HEK293 (cell line): ENCODE data around the gene FRY.

Experiments
- BCL11A ChIP-seq: fragments of 450-650 bp; formaldehyde crosslinking; IDR thresholded peaks from 2 replicates; pipeline ENCODE4 v1.5.1; 2016; ENCODE audit warnings: low read depth, missing biosample characterization, missing genetic modification characterization
- GLIS2 ChIP-seq: fragments of 450-650 bp; formaldehyde crosslinking; IDR thresholded peaks from 2 replicates; pipeline ENCODE4 v1.5.1; 2016; ENCODE audit warnings: missing biosample characterization, missing genetic modification characterization
- KLF10 ChIP-seq: fragments of 450-650 bp; IDR thresholded peaks from 2 replicates; pipeline ENCODE4 v1.5.1; 2018; ENCODE audit warnings: missing biosample characterization, mild to moderate bottlenecking, missing genetic modification characterization
- ZBTB8A ChIP-seq: fragments of 450-650 bp; formaldehyde crosslinking; IDR thresholded peaks from 2 replicates; pipeline ENCODE4 v1.5.1; 2016; ENCODE audit warnings: missing biosample characterization, missing genetic modification characterization
- ZNF114 ChIP-seq: fragments of 450-650 bp; formaldehyde crosslinking; IDR thresholded peaks from 2 replicates; pipeline ENCODE4 v1.5.0; 2017; ENCODE audit warnings: missing biosample characterization, missing genetic modification characterization
- ZNF157 ChIP-seq: fragments of 450-650 bp; formaldehyde crosslinking; IDR thresholded peaks from 2 replicates; pipeline ENCODE4 v1.5.1; 2016; ENCODE audit warnings: missing biosample characterization, missing genetic modification characterization
- ZNF2 ChIP-seq: fragments of 450-650 bp; formaldehyde crosslinking; IDR thresholded peaks from 2 replicates; pipeline ENCODE4 v1.5.1; 2016; ENCODE audit warnings: missing biosample characterization, missing genetic modification characterization
- ZNF202 ChIP-seq: fragments of 450-650 bp; formaldehyde crosslinking; IDR thresholded peaks from 2 replicates; pipeline ENCODE4 v1.5.1; 2016; ENCODE audit warnings: missing biosample characterization, missing genetic modification characterization, borderline replicate concordance
- ZNF214 ChIP-seq: fragments of 450-650 bp; formaldehyde crosslinking; IDR thresholded peaks from 2 replicates; pipeline ENCODE4 v1.5.1; 2017; ENCODE audit warnings: missing biosample characterization, mild to moderate bottlenecking, missing genetic modification characterization, borderline replicate concordance
- ZNF274 ChIP-seq, 2 experiments: fragments of 200-500 bp in 1 of 2; fragments of 450-650 bp in 1 of 2; sonication (Bioruptor generic) in 1 of 2; formaldehyde crosslinking in 1 of 2; IDR thresholded peaks; 2 replicates each; pipeline versions ENCODE4 v1.5.1 to v1.6.1; 2014 to 2016; ENCODE audit warnings: borderline replicate concordance in 1 of 2, inconsistent platforms in 1 of 2, low read length in 1 of 2, missing biosample characterization in 1 of 2, missing genetic modification characterization in 1 of 2
- ZNF324 ChIP-seq: fragments of 450-650 bp; formaldehyde crosslinking; IDR thresholded peaks from 2 replicates; pipeline ENCODE4 v1.5.1; 2016; ENCODE audit warnings: missing biosample characterization, missing genetic modification characterization
- ZNF366 ChIP-seq: fragments of 450-650 bp; formaldehyde crosslinking; conservative IDR thresholded peaks from 2 replicates; pipeline ENCODE4 v1.5.1; 2016; ENCODE audit warnings: missing biosample characterization, missing genetic modification characterization
- ZNF404 ChIP-seq: fragments of 450-650 bp; formaldehyde crosslinking; IDR thresholded peaks from 2 replicates; pipeline ENCODE4 v1.5.1; 2017; ENCODE audit warnings: missing biosample characterization, missing genetic modification characterization
- ZNF473 ChIP-seq: fragments of 450-650 bp; formaldehyde crosslinking; IDR thresholded peaks from 2 replicates; pipeline ENCODE4 v1.5.1; 2017; ENCODE audit warnings: missing biosample characterization, missing genetic modification characterization
- ZNF510 ChIP-seq: fragments of 450-650 bp; formaldehyde crosslinking; IDR thresholded peaks from 2 replicates; pipeline ENCODE4 v1.5.1; 2018; ENCODE audit warnings: mild to moderate bottlenecking, missing genetic modification characterization, missing biosample characterization; ENCODE audit not compliant: insufficient replicate concordance
- ZNF514 ChIP-seq: fragments of 450-650 bp; formaldehyde crosslinking; IDR thresholded peaks from 2 replicates; pipeline ENCODE4 v1.5.1; 2016; ENCODE audit warnings: missing biosample characterization, missing genetic modification characterization
- ZNF521 ChIP-seq: fragments of 450-650 bp; formaldehyde crosslinking; IDR thresholded peaks from 2 replicates; pipeline ENCODE4 v1.5.1; 2017; ENCODE audit warnings: missing biosample characterization, mild to moderate bottlenecking, missing genetic modification characterization
- ZNF548 ChIP-seq: fragments of 450-650 bp; formaldehyde crosslinking; IDR thresholded peaks from 2 replicates; pipeline ENCODE4 v1.5.1; 2016; ENCODE audit warnings: missing biosample characterization, missing genetic modification characterization
- ZNF558 ChIP-seq: fragments of 450-650 bp; formaldehyde crosslinking; IDR thresholded peaks from 2 replicates; pipeline ENCODE4 v1.5.1; 2016; ENCODE audit warnings: missing biosample characterization, missing genetic modification characterization
- ZNF600 ChIP-seq: fragments of 450-650 bp; formaldehyde crosslinking; IDR thresholded peaks from 2 replicates; pipeline ENCODE4 v1.5.1; 2016; ENCODE audit warnings: missing biosample characterization, missing genetic modification characterization
- ZNF610 ChIP-seq: fragments of 450-650 bp; formaldehyde crosslinking; IDR thresholded peaks from 2 replicates; pipeline ENCODE4 v1.5.1; 2016; ENCODE audit warnings: missing biosample characterization, missing genetic modification characterization, borderline replicate concordance
- ZNF624 ChIP-seq: fragments of 450-650 bp; formaldehyde crosslinking; IDR thresholded peaks from 2 replicates; pipeline ENCODE4 v1.5.1; 2017; ENCODE audit warnings: missing biosample characterization, missing genetic modification characterization
- ZNF664 ChIP-seq: fragments of 450-650 bp; formaldehyde crosslinking; IDR thresholded peaks from 2 replicates; pipeline ENCODE4 v1.5.1; 2016; ENCODE audit warnings: missing biosample characterization, missing genetic modification characterization
- ZNF76 ChIP-seq: fragments of 450-650 bp; formaldehyde crosslinking; IDR thresholded peaks from 2 replicates; pipeline ENCODE4; 2016; ENCODE audit warnings: low read depth, missing biosample characterization, missing genetic modification characterization, borderline replicate concordance
- ZSCAN23 ChIP-seq: fragments of 450-650 bp; formaldehyde crosslinking; IDR thresholded peaks from 2 replicates; pipeline ENCODE4 v1.5.1; 2016; ENCODE audit warnings: missing biosample characterization, missing genetic modification characterization
- TF ChIP-seq, protein P1 (sequence below): fragments of 450-650 bp; formaldehyde crosslinking; IDR thresholded peaks from 2 replicates; pipeline ENCODE4 v1.5.1; 2016; ENCODE audit warnings: missing biosample characterization, missing genetic modification characterization
- TF ChIP-seq, protein P2 (sequence below): fragments of 450-650 bp; formaldehyde crosslinking; IDR thresholded peaks from 2 replicates; pipeline ENCODE4 v1.5.1; 2017; ENCODE audit warnings: missing biosample characterization, missing genetic modification characterization
- TF ChIP-seq, protein P3 (sequence below): fragments of 450-650 bp; formaldehyde crosslinking; conservative IDR thresholded peaks from 2 replicates; pipeline ENCODE4 v1.5.1; 2016; ENCODE audit warnings: low read depth, missing biosample characterization, missing genetic modification characterization
- TF ChIP-seq, protein P4 (sequence below): fragments of 450-650 bp; formaldehyde crosslinking; IDR thresholded peaks from 2 replicates; pipeline ENCODE4 v1.5.1; 2016; ENCODE audit warnings: missing biosample characterization, missing genetic modification characterization

FRY gene

DNA sequence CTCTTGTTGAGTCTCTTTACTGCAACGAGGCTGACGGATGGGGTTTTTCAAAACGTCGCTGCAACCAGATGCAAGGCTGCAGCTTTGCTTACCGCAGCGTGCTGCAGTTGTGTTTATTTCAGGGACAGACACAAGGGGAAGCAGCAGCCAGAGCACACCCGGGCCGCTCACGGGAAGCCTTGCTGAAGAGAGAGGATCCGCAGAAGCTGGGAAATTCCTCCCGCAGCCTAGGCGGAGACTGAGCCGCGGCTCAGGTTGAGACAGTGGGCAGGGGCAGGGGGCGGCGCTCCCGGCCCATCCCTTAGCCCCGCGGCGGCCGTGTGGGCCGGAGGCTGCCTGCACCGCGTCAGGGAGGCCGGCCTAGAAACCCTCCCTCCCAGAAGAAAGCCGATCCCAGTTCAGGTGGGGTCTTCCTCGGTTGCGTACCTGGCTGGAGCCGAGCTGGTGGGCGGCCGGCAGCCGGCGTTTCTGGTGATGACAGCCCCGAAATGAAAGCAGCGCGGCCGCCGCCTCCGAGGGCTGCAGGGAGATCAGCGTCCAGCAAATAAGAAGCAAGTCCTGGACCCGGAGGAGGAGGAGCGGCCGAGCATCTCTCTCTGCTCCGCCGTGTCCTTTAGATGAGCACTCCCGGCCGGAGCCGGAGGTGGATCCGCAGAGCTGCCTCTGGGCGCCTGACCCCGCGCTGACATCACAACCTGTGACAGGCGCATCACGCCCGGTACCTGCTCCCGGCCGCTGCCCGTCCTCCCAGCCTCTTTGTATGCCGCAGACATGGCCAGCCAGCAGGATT, at the start of gene FRY (continued):
- TF ChIP-seq, protein P1, sequence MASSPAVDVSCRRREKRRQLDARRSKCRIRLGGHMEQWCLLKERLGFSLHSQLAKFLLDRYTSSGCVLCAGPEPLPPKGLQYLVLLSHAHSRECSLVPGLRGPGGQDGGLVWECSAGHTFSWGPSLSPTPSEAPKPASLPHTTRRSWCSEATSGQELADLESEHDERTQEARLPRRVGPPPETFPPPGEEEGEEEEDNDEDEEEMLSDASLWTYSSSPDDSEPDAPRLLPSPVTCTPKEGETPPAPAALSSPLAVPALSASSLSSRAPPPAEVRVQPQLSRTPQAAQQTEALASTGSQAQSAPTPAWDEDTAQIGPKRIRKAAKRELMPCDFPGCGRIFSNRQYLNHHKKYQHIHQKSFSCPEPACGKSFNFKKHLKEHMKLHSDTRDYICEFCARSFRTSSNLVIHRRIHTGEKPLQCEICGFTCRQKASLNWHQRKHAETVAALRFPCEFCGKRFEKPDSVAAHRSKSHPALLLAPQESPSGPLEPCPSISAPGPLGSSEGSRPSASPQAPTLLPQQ (tag by site-specific recombination), result no peak
- no peak for TF ChIP-seq ZNF510 (tag by site-specific recombination)
- peak; percentile 73 for TF ChIP-seq ZBTB8A (tag by site-specific recombination)
- TF ChIP-seq ZSCAN23, result no peak
- TF ChIP-seq ZNF324 (tag by site-specific recombination), result no peak
- TF ChIP-seq, protein P2, sequence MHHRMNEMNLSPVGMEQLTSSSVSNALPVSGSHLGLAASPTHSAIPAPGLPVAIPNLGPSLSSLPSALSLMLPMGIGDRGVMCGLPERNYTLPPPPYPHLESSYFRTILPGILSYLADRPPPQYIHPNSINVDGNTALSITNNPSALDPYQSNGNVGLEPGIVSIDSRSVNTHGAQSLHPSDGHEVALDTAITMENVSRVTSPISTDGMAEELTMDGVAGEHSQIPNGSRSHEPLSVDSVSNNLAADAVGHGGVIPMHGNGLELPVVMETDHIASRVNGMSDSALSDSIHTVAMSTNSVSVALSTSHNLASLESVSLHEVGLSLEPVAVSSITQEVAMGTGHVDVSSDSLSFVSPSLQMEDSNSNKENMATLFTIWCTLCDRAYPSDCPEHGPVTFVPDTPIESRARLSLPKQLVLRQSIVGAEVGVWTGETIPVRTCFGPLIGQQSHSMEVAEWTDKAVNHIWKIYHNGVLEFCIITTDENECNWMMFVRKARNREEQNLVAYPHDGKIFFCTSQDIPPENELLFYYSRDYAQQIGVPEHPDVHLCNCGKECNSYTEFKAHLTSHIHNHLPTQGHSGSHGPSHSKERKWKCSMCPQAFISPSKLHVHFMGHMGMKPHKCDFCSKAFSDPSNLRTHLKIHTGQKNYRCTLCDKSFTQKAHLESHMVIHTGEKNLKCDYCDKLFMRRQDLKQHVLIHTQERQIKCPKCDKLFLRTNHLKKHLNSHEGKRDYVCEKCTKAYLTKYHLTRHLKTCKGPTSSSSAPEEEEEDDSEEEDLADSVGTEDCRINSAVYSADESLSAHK (tag by site-specific recombination), result no peak
- TF ChIP-seq ZNF366 (tag by site-specific recombination), result no peak
- TF ChIP-seq ZNF274 (IDR thresholded peaks at IDR 0.05; ENCODE audit: low read length), result no peak
- TF ChIP-seq ZNF274 (tag by site-specific recombination; IDR thresholded peaks at IDR 0.05; ENCODE audit: borderline replicate concordance), result no peak
- TF ChIP-seq ZNF664 (tag by site-specific recombination), result no peak
- TF ChIP-seq ZNF2 (tag by site-specific recombination), result peak; percentile 25; the same call in 1 of the 2 replicates
- TF ChIP-seq GLIS2 (tag by site-specific recombination), result peak; percentile 31; the same call in 1 of the 2 replicates
- TF ChIP-seq ZNF76, result peak; percentile 41; the same call in 1 of the 2 replicates
- TF ChIP-seq, protein P3, sequence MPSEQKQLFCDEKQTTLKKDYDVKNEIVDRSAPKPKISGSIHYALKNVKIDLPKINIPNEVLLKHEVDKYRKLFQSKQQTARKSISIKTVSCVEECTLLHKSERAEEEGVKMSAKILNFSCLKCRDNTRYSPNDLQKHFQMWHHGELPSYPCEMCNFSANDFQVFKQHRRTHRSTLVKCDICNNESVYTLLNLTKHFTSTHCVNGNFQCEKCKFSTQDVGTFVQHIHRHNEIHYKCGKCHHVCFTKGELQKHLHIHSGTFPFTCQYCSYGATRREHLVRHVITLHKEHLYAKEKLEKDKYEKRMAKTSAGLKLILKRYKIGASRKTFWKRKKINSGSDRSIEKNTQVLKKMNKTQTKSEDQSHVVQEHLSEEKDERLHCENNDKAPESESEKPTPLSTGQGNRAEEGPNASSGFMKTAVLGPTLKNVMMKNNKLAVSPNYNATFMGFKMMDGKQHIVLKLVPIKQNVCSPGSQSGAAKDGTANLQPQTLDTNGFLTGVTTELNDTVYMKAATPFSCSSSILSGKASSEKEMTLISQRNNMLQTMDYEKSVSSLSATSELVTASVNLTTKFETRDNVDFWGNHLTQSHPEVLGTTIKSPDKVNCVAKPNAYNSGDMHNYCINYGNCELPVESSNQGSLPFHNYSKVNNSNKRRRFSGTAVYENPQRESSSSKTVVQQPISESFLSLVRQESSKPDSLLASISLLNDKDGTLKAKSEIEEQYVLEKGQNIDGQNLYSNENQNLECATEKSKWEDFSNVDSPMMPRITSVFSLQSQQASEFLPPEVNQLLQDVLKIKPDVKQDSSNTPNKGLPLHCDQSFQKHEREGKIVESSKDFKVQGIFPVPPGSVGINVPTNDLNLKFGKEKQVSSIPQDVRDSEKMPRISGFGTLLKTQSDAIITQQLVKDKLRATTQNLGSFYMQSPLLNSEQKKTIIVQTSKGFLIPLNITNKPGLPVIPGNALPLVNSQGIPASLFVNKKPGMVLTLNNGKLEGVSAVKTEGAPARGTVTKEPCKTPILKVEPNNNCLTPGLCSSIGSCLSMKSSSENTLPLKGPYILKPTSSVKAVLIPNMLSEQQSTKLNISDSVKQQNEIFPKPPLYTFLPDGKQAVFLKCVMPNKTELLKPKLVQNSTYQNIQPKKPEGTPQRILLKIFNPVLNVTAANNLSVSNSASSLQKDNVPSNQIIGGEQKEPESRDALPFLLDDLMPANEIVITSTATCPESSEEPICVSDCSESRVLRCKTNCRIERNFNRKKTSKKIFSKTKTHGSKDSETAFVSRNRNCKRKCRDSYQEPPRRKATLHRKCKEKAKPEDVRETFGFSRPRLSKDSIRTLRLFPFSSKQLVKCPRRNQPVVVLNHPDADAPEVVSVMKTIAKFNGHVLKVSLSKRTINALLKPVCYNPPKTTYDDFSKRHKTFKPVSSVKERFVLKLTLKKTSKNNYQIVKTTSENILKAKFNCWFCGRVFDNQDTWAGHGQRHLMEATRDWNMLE (tag by site-specific recombination), result no peak
- TF ChIP-seq ZNF600 (tag by site-specific recombination), result peak; percentile 74
- no peak for TF ChIP-seq ZNF114 (tag by site-specific recombination)
- TF ChIP-seq ZNF473 (tag by site-specific recombination), result no peak
- TF ChIP-seq BCL11A (tag by site-specific recombination), result no peak
- no peak for TF ChIP-seq ZNF624 (tag by site-specific recombination)
- TF ChIP-seq ZNF548 (tag by site-specific recombination), result no peak
- TF ChIP-seq, protein P4, sequence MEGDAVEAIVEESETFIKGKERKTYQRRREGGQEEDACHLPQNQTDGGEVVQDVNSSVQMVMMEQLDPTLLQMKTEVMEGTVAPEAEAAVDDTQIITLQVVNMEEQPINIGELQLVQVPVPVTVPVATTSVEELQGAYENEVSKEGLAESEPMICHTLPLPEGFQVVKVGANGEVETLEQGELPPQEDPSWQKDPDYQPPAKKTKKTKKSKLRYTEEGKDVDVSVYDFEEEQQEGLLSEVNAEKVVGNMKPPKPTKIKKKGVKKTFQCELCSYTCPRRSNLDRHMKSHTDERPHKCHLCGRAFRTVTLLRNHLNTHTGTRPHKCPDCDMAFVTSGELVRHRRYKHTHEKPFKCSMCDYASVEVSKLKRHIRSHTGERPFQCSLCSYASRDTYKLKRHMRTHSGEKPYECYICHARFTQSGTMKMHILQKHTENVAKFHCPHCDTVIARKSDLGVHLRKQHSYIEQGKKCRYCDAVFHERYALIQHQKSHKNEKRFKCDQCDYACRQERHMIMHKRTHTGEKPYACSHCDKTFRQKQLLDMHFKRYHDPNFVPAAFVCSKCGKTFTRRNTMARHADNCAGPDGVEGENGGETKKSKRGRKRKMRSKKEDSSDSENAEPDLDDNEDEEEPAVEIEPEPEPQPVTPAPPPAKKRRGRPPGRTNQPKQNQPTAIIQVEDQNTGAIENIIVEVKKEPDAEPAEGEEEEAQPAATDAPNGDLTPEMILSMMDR (tag by site-specific recombination), result peak; percentile 37; the same call in 1 of the 2 replicates
- no peak for TF ChIP-seq ZNF202 (tag by site-specific recombination)
- TF ChIP-seq ZNF404 (tag by site-specific recombination), result no peak
- TF ChIP-seq KLF10 (tag by site-specific recombination), result no peak
- no peak for TF ChIP-seq ZNF521 (tag by site-specific recombination)
- TF ChIP-seq ZNF514, result no peak
- no peak for TF ChIP-seq ZNF610
- no peak for TF ChIP-seq ZNF558 (tag by site-specific recombination)
- no peak for TF ChIP-seq ZNF157 (tag by site-specific recombination)
- no peak for TF ChIP-seq ZNF214 (tag by site-specific recombination)
